HCT116 (cell line): ENCODE measurements around the gene DNLZ. TPM values are rescaled to one million over a fixed set of nuclear protein-coding genes. Genes with fewer than 3 reads are reported as not detected.
A peak's percentile ranks its signal among the peaks of the same experiment; 100 is the strongest.
"Not testable (repeated sequence)": the region's sequence is repeated elsewhere in the genome, so short reads cannot be mapped to it uniquely, and the experiment has no call there.

Experiments
- ATAC-seq: fragments of 200-7000 bp; cut with Tn5 transposase; 2 replicates; pipeline ENCODE4 v1.9.1; 2020; ENCODE audit warnings: mild to moderate bottlenecking, moderate library complexity
- BruUV-seq: library from RNA; stranded (reverse); fragments of 400-500 nt; replicated peaks from 2 replicates; lab custom pipeline; 2021; lab: Mats Ljungman, UMichigan
- CTCF ChIA-PET: fragments of 300-600 bp; sonication (Branson Sonifier 250); formaldehyde crosslinking; loops from one replicate; lab custom pipeline; 2021; ENCODE audit warnings: antibody characterized with exemption; lab: Charles Lee
- POLR2A ChIA-PET: fragments of 300-600, 350-600 bp; sonication (Branson Sonifier 250); formaldehyde crosslinking; loops from one replicate; lab custom pipeline; 2021; ENCODE audit warnings: antibody characterized with exemption; lab: Charles Lee
- RAD21 ChIA-PET, 2 experiments: fragments of 300-600 bp; sonication (Branson Sonifier 250); formaldehyde crosslinking; loops; one replicate each; lab custom pipeline; 2023; ENCODE audit warnings: low total read pairs in 2 of 2; ENCODE audit not compliant: uncharacterized antibody in 2 of 2, unreplicated experiment in 2 of 2, low non-redundant PET in 1 of 2; lab: Charles Lee
- DNase-seq: peaks from one replicate; pipeline ENCODE4 v3.0.0-alpha.2; 2010; ENCODE audit warnings: low read depth, low spot score
- H2AFZ ChIP-seq: fragments of 200-600 bp; shearing (Covaris generic), sonication (generic); 2 replicates; pipeline ENCODE4 v1.6.1; 2017; ENCODE audit warnings: low read depth, mixed run types, mixed read lengths, antibody characterized with exemption, low read length; ENCODE audit not compliant: poor library complexity, severe bottlenecking
- H3K27ac ChIP-seq: 2 replicates; pipeline ENCODE4 v1.5.1; 2012; ENCODE audit warnings: low read depth, low read length
- H3K27me3 ChIP-seq: fragments of 200-600 bp; sonication (generic); 2 replicates; pipeline ENCODE4 v1.6.1; 2016; ENCODE audit warnings: mixed run types, low read length, mixed read lengths; ENCODE audit not compliant: insufficient read depth
- H3K36me3 ChIP-seq, 2 experiments: fragments of 200-500 bp in 1 of 2; fragments of 200-600 bp in 1 of 2; sonication (Bioruptor generic) in 1 of 2; sonication (generic) in 1 of 2; 2 replicates each; pipeline versions ENCODE4 v1.5.1 to v1.6.1; 2014 to 2016; ENCODE audit warnings: low read length in 2 of 2, inconsistent platforms in 1 of 2, mixed read lengths in 1 of 2, mixed run types in 1 of 2; ENCODE audit not compliant: insufficient read depth in 2 of 2, control insufficient read depth in 1 of 2
- H3K4me1 ChIP-seq, 2 experiments: fragments of 200-600 bp in 1 of 2; sonication (generic) in 1 of 2; 2 replicates each; pipeline versions ENCODE4 v1.5.1 to v1.6.1; 2012 to 2017; ENCODE audit warnings: low read length in 2 of 2, inconsistent platforms in 1 of 2, mild to moderate bottlenecking in 1 of 2, mixed read lengths in 1 of 2, mixed run types in 1 of 2, moderate library complexity in 1 of 2; ENCODE audit not compliant: insufficient read depth in 2 of 2, control insufficient read depth in 1 of 2
- H3K4me2 ChIP-seq: fragments of 200-600 bp; sonication (generic); 2 replicates; pipeline ENCODE4 v1.6.1; 2017; ENCODE audit warnings: mixed run types, low read length, mixed read lengths
- H3K4me3 ChIP-seq, 2 experiments: fragments of 200-600 bp in 1 of 2; sonication (generic) in 1 of 2; replicated peaks in 1 of 2; 2 replicates each; pipeline ENCODE4 v1.5.1; 2011 to 2016; ENCODE audit warnings: low read length in 2 of 2, control low read depth in 1 of 2, low read depth in 1 of 2, mild to moderate bottlenecking in 1 of 2, mixed read lengths in 1 of 2, mixed run types in 1 of 2
- H3K79me2 ChIP-seq: fragments of 200-600 bp; sonication (generic); 2 replicates; pipeline ENCODE4 v1.6.1; 2017; ENCODE audit warnings: mild to moderate bottlenecking, mixed run types, low read length, moderate library complexity, mixed read lengths; ENCODE audit not compliant: insufficient read depth
- H3K9ac ChIP-seq: fragments of 200-600 bp; sonication (generic); 2 replicates; pipeline ENCODE4 v1.6.1; 2016; ENCODE audit warnings: low read length, mixed read lengths
- H3K9me2 ChIP-seq: fragments of 200-600 bp; sonication (generic), shearing (Covaris generic); 2 replicates; pipeline ENCODE4 v1.6.1; 2017; ENCODE audit warnings: mixed run types, mild to moderate bottlenecking, moderate library complexity; ENCODE audit not compliant: insufficient read depth
- H3K9me3 ChIP-seq, 2 experiments: fragments of 200-500 bp in 1 of 2; fragments of 200-600 bp in 1 of 2; sonication (Bioruptor generic) in 1 of 2; sonication (generic) in 1 of 2; 2 replicates each; pipeline ENCODE4 v1.6.1; 2014 to 2017; ENCODE audit warnings: low read length in 2 of 2, mixed read lengths in 2 of 2, inconsistent platforms in 1 of 2, low read depth in 1 of 2, mild to moderate bottlenecking in 1 of 2, mixed run types in 1 of 2, moderate library complexity in 1 of 2; ENCODE audit not compliant: control insufficient read depth in 1 of 2, insufficient read depth in 1 of 2
- H4K20me1 ChIP-seq: fragments of 200-600 bp; sonication (generic), shearing (Covaris generic); 2 replicates; pipeline ENCODE4 v1.6.1; 2017; ENCODE audit warnings: mixed run types, mild to moderate bottlenecking, moderate library complexity; ENCODE audit not compliant: insufficient read depth
- ATF3 ChIP-seq: IDR thresholded peaks from 2 replicates; pipeline ENCODE4 v1.6.1; 2012
- CBX3 ChIP-seq: IDR thresholded peaks from 2 replicates; pipeline ENCODE4 v1.6.1; 2012; ENCODE audit warnings: low read depth
- CEBPB ChIP-seq: IDR thresholded peaks from 2 replicates; pipeline ENCODE4 v1.6.1; 2012; ENCODE audit warnings: low read depth
- MAX ChIP-seq: IDR thresholded peaks from 2 replicates; pipeline ENCODE4 v1.6.1; 2012
- POLR2A ChIP-seq: IDR thresholded peaks from 2 replicates; pipeline ENCODE4 v1.7.0; 2011; ENCODE audit warnings: borderline replicate concordance; ENCODE audit not compliant: insufficient read depth, insufficient read length; ENCODE audit errors: extremely low read depth
- SIN3A ChIP-seq: IDR thresholded peaks from 2 replicates; pipeline ENCODE4 v1.6.1; 2012; ENCODE audit warnings: low read depth
- SP1 ChIP-seq: IDR thresholded peaks from 2 replicates; pipeline ENCODE4 v1.6.1; 2012; ENCODE audit warnings: low read depth
- SRF ChIP-seq: IDR thresholded peaks from 2 replicates; pipeline ENCODE4 v1.6.1; 2012; ENCODE audit warnings: low read depth
- TCF7L2 ChIP-seq: IDR thresholded peaks from 2 replicates; pipeline ENCODE4 v1.7.0; 2011; ENCODE audit warnings: borderline replicate concordance, inconsistent platforms; ENCODE audit not compliant: insufficient read depth, insufficient read length; ENCODE audit errors: extremely low read depth
- ZBTB33 ChIP-seq: IDR thresholded peaks from 2 replicates; pipeline ENCODE4 v1.6.1; 2011; ENCODE audit warnings: mild to moderate bottlenecking, low read length, moderate library complexity; ENCODE audit not compliant: insufficient replicate concordance; ENCODE audit errors: extremely low read depth
- ZFX ChIP-seq: fragments of 450-650 bp; IDR thresholded peaks from 2 replicates; pipeline ENCODE4 v1.6.1; 2017
- intact Hi-C: fragments of 100-400 bp; cut with micrococcal nuclease; formaldehyde crosslinking; loops from 2 replicates; pipeline ENCODE4 v1.10.0; 2022
- total RNA-seq: library from RNA; stranded (reverse); gene quantifications from one replicate; pipeline ENCODE4 v1.2.1, GENCODE V29; 2021; ENCODE audit not compliant: unreplicated experiment

The DNLZ gene
- total RNA-seq, 1 experiment from 2014 or later = 21.9 TPM

- peaks cover 12 to 25% of the 10 kb centered on the region in 2 experiments for H3K4me1 ChIP-seq
- peak overlapping the region; percentile 93 for H3K27ac ChIP-seq
- no peak overlapping the region for H2AFZ ChIP-seq
- peaks cover 39 to 57% of the 10 kb centered on the region in 2 experiments for H3K36me3 ChIP-seq
- ChIA-PET RAD21 (no interaction called here), CTCF (interaction anchor here (0.8 to 1.5 kb wide), 2 partner anchors 9 to 47 kb away, joined by 3 to 6 read pairs; no protein-coding TSS in a partner anchor), POLR2A (no interaction called here)
- intact Hi-C loops = no loop called here
- no peak for DNase-seq
- peak; percentile 59 for ATAC-seq
- peak overlapping the region; percentile 90 for H3K4me2 ChIP-seq
- H3K9ac ChIP-seq = peak overlapping the region; percentile 97
- peak; percentile 82 for TF ChIP-seq MAX
- TF ChIP-seq CBX3 = no peak
- no peak for TF ChIP-seq ZFX
- no peak for TF ChIP-seq SRF
- TF ChIP-seq CEBPB = no peak
- no peaks in the 10 kb centered on the region for H3K27me3 ChIP-seq
- H4K20me1 ChIP-seq = no peaks in the 10 kb centered on the region
- H3K4me3 ChIP-seq = peak overlapping the region; percentile 78 to 99
- H3K9me2 ChIP-seq = no peaks in the 10 kb centered on the region
- no peaks in the 10 kb centered on the region for H3K9me3 ChIP-seq
- H3K79me2 ChIP-seq = peaks cover 80% of the 10 kb centered on the region
- TSS peak; percentile 68 for BruUV-seq
Measured at GRCh38 chr9:136409557-136410455, 46.3 kb upstream of the DNLZ start.

GRCh38 chr9:136407911-136408310, 44.4 kb upstream of the DNLZ start:
- Histone ChIP-seq H3K9me2 (no peaks in the 10 kb centered on the region), H2AFZ (no peak overlapping the region), H3K4me1 (peaks cover 12 to 25% of the 10 kb centered on the region in 2 experiments), H3K27me3 (no peaks in the 10 kb centered on the region), H3K4me3 (no peak overlapping the region), H3K9me3 (no peaks in the 10 kb centered on the region), H3K36me3 (peaks cover 29 to 52% of the 10 kb centered on the region in 2 experiments; a peak in 3 of 4 replicates), H3K9ac (no peak overlapping the region), H3K27ac (no peak overlapping the region; the same call in 1 of the 2 replicates), H3K4me2 (no peak overlapping the region), H4K20me1 (no peaks in the 10 kb centered on the region), H3K79me2 (peaks cover 61% of the 10 kb centered on the region)
- no TSS peak for BruUV-seq
- ChIA-PET CTCF (no interaction called here), RAD21 (no interaction called here), POLR2A (no interaction called here)
- intact Hi-C loops = no loop called here
- ATAC-seq (no peak), DNase-seq (no peak)
- TF ChIP-seq SP1 (no peak), ZBTB33 (no peak), POLR2A (no peak), ATF3 (no peak), TCF7L2 (no peak), SIN3A (no peak)

GRCh38 chr9:136407061-136407460, 43.5 kb upstream of the DNLZ start:
- Histone ChIP-seq H3K36me3 (peaks cover 25 to 44% of the 10 kb centered on the region in 2 experiments; a peak in 3 of 4 replicates), H3K79me2 (peaks cover 53% of the 10 kb centered on the region), H3K4me1 (peaks cover 11 to 23% of the 10 kb centered on the region in 2 experiments)
- BruUV-seq = TSS peak; percentile 11
- POLR2A ChIA-PET, intact Hi-C loops, H3K9me2 ChIP-seq, RAD21 ChIA-PET, H3K27ac ChIP-seq, CTCF ChIA-PET, ATAC-seq, H3K4me3 ChIP-seq, H4K20me1 ChIP-seq, DNase-seq, H3K27me3 ChIP-seq, H2AFZ ChIP-seq, H3K9me3 ChIP-seq, H3K4me2 ChIP-seq, H3K9ac ChIP-seq: not testable (repeated sequence)
